NK-92 (cell line): ENCODE measurements around the gene RBM38.
A peak's percentile ranks its signal among the peaks of the same experiment; 100 is the strongest.
"Not testable (repeated sequence)": the region's sequence is repeated elsewhere in the genome, so short reads cannot be mapped to it uniquely, and the experiment has no call there.

Experiments used
- DNase-seq: peaks from one replicate; lab custom pipeline; 2025; ENCODE audit not compliant: unreplicated experiment; lab: John Stamatoyannopoulos, UW

Gene RBM38

DNA sequence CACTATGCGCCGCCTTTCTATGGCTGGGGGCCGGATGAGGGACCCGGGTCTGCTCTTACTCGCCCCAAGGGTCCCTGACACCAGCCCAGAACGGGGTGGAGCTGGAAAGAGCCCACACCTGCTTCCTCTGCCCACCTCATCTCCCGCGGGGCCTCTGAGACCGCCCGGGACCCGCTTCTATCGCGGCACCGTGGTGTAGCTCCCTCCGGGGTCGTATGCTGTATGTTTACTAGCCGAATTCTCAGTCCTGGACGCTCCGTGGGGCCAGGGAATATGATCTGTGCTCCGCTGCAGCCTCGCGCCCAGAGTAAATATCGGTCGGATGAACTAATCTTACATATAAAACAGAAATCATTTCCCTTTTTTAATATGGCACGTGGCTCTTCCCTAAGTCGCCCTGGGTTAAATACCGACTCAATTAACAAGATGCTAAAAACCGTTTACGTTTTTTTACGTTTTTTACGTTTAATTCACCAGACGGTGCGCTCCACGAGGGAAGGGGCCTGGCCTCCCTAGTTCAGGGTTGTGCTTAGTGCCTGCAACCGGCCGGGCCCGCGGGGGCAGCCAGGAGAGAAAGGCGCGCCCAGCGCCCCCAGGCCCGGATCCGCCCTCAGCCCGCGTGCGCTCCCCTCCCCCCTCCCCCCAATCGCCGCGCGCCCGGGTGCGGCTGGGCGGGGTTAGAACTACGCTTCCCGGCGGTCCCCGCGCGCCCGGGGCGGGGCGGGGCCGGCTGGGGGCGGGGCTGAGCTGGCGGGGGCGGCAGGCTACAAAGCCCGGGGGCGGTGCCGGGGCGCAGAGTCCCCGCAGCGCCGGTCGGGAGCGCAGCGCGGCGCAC is at the start of gene RBM38:
Gene RBM38 (plus strand): TSS at position 793 of the 835 bp plus-strand sequence. CDS start 186 bp downstream, outside the sequence.
- no peak for DNase-seq

DNA sequence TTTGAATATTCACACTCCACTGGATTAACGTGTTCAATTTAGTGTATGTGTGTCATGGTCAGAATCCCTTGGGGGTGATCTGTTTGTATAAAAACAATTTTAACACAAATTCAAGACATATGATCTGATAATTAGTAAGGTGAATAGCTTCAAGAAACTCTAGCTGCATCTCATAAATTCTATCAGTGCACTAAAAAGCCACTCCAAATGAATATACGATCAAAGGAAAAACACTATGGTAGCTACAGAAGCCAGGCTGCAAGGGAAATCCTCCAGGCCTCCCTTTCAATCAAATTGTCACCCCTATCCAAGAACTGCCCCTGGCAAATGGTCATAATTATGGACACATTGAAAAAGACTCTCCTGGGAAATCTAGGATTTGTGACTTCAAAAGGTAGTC is 49.5 kb upstream of the RBM38 start:
- DNase-seq, result no peak

DNA sequence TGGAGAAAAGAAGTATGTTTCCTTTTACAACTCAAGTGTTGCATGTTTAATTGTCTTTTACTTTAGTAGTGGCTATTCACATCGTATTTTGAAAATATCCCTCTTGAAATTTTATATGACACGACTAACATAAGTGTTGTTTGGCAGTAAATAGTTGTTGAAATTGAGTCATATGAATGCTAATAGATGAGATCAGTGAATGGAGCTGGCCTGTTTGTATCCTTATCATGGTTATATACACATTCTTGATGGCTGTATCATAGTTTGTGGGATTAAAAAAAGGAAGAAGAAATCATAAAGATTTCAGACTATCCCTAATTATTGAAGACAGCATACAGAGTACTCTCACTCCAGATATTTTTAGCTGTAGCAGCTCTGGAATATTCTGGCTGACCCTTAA is 48.4 kb upstream of the RBM38 start:
- no peak for DNase-seq

DNA sequence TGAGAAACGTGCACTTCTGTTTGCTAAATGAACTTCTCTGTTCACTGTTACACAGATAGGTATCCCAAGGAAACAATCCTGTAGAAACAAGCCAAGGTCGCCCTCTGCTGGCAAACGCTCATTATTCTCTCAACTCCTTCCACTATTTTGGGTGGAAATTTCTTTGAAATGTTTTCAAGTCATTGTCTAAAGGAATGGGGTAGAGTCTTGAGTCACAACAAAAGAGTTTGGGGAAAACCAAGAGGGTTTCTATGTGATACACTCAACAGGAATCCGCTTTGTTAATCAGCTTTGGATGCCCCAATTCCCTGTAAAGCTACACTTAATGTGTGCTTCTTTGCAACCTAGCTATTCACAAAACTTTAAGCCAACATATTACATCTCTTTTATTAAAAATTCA is 44.7 kb upstream of the RBM38 start:
- no peak for DNase-seq

DNA sequence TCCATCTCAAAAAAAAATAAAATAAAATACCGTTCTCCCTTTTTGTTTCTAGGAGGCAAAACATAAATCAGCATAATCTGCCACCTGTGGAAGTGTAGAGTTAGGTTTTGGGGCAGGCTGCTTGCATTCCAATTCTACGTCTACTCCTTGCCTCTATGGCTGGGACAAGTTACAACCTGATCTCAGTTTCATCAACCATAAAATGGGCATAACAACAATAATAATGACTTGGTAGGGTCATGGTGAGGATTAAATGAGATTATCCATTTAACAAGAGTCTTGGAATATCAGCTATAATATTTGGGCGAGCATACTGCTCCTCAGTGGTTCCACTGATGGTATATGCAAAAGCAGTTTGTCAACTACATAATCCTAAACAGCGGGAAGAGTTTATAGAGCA is 43.8 kb upstream of the RBM38 start:
- DNase-seq, result no peak

DNA sequence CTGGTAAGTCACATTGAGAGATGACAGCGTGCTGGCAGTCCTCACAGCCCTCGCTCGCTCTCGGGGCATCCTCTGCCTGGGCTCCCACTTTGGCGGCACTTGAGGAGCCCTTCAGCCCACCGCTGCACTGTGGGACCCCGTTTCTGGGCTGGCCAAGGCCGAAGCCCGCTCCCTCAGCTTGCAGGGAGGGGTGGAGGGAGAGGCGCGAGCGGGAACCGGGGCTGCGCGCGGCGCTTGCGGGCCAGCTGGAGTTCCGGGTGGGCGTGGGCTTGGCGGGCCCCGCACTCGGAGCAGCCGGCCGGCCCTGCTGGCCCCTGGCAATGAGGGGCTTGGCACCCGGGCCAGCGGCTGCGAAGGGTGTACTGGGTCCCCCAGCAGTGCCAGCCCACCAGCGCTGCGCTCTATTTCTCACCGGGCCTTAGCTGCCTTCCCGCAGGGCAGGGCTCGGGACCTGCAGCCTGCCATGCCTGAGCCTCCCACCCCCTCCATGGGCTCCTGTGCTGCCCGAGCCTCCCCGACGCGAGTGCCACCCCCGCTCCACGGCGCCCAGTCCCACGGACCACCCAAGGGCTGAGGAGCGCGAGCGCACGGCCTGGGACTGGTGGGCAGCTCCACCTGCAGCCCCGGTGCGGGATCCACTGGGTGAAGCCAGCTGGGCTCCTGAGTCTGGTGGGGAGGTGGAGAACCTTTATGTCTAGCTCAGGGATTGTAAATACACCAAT is 42.8 kb upstream of the RBM38 start:
- not testable (repeated sequence) for DNase-seq

DNA sequence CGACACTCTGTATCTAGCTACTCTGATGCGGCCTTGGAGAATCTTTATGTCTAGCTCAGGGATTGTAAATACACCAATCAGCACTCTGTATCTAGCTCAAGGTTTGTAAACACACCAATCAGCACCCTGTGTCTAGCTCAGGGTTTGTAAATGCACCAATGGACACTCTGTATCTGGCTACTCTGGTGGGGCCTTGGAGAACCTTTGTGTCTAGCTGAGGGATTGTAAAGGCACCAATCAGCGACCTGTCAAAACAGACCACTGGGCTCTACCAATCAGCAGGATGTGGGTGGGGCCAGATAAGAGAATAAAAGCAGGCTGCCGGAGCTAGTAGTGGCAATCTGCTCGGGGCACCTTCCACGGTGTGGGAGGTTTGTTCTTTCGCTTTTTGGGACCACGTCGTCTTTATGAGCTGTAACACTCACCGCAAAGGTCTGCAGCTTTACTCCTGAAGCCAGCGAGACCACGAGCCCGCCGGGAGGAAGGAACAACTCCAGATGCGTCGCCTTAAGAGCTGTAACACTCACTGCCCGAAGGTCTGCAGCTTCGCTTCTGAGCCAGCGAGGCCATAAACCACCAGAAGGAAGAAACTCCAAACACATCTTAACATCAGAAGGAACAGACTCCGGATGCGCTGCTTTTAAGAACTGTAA is 42.1 kb upstream of the RBM38 start:
- DNase-seq, result not testable (repeated sequence)

DNA sequence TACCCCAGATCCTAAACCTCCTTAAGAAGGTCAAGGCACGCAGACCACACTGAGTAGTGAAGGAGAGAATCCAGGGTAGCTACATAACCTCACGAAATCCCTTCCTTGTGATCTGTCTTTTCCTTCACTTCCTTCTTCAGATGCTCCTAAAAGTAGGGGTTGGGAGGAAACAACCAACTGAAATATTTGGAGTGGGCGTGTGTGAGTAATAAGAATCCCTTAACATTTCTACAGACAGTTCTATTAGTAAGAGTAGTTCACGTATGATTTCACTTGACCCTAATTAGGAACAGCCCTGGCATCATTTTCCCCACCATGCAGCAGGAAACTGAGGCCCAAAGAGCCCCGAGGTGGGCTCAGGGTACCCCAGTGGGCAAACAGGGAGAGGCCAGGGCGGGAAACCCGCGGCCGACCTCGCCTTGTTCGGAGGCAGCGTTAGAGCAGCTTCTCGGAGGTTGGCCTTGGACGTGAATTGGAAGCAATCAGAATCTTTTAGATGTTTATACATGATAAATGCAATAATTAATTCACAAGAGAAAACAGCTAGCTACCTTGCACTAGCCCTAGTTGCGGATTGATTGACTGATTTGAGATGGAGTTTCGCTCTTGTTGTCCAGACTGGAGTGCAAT is 41.0 kb upstream of the RBM38 start:
- no peak for DNase-seq

DNA sequence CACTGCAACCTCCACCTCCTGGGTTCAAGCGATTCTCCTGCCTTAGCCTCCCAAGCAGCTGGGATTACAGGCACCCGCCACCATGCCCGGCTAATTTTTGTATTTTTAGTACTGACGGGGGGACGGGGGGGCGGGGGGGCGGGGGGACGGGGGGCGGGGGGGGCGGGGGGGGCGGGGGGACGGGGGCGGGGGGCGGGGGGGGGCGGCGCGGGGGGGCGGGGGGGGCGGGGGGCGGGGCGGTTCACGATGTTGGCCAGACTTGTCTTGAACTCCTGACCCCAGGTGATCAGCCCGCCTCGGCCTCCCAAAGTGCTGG is 40.5 kb upstream of the RBM38 start:
- DNase-seq, result not testable (repeated sequence)

DNA sequence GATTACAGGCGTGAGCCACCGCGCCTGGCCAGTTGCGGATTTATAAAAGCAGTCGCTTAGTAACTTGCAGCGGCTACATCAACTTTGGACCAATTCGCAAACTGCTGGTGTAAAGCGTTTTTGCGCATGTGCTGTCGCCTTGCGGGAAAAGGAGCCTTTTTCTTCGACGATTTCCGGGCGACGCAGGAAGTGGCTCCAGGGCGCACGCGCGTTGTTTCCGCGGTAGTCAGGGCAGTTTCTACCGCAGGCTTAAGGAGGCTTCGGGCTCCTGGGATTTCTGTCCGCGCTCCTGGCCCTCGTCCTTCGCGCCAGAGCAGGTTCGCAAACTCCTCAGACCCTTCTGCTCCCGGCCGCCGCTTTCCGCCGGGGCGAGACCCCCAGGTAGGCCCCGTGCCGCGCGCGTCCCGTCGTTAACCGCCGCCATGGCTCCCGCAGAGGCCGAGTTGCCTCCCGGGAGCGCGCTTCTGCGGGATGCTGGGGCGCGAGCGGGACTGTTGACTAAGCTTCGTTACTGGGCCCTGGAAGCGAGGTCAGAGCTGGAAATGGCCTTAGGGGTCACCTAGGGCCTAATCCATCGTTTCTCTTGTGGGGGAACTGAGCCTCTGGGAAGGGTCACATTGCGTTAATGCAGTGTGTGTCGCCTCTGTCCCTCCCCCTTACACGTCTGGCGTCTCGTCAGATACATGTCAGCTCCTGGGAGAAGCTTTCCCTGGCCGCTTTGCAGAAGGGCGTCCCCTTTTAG is 40.0 kb upstream of the RBM38 start, which contains the start of gene RAE1:
Gene RAE1 (plus strand): TSS at position 214 of the 742 bp plus-strand sequence. CDS start 2,784 bp downstream, outside the sequence.
- DNase-seq, result peak; percentile 35

DNA sequence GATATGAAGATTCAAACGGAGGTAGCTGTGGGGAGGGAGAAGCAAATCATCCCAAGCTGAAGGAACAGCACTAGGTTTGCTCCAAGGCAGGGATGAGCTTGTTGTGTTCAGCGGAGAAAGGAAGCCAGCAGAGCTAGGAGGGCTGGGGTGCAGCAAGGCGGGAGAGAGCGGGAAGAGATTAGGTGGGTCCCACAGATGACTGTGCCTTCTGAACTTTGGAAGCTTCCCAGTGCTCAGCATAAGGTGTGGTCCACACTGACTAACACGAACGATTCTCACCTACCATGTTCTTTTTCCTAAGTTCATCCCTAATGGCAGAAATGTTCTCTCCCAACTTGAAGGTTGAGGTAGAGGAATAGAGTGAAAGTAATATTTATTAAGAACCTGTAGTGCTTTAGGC is 38.9 kb upstream of the RBM38 start:
- DNase-seq, result no peak

DNA sequence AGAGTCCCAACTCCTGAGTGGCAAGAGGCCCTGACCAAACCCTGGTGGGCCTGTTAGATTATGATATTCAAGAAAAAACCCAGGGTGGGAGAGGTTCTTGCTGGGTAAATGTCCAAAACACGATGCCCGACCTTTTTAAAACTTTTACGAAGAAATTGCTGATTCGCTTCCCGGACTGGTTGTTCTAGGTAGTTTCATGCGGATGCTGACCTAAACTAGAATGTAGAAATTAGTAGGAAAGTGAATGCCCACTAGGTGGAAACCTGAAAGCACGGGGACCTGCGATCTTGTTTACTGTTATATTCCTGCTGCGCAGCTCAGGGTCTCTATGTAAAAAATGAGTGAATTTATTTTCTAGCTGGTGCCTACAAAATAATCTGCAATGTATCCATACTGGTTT is 37.8 kb upstream of the RBM38 start:
- DNase-seq, result no peak

DNA sequence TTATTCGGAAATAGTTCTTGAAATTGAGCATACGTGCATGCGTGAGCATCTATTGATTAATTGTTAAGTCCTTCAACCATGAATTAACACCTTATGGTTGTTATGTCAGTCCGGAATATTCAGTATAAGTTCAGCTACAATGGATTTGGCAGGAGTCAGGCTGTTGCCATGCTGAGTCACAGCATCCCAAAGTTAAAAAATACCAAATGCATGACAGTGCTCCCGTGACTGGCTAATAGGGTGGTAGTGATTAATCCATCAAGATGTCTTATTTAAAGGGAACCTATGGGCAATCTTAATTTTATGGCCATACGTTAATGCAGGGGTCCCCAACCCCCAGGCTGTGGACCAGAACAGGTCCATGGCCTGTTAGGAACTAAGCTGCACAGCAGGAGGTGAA is 29.7 kb upstream of the RBM38 start:
- DNase-seq, result no peak

DNA sequence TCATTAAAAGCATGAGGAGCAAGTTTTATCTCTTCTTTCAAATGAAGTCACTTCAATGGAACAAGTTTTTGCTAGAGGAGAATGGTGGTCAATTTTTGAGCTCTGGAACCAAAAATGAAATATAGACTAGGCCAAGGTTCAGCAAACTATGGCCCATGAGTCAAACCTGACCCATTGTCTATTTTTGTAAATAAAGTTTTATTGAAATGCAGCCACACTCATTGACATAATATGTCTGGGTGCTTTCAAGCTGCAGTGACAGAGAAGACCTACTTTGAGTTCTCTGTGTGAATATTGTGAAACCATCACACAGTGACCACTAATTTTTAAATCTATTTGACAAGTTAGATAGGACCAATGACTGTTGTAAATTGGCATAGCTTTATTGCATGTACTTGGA is 26.7 kb upstream of the RBM38 start:
- no peak for DNase-seq

DNA sequence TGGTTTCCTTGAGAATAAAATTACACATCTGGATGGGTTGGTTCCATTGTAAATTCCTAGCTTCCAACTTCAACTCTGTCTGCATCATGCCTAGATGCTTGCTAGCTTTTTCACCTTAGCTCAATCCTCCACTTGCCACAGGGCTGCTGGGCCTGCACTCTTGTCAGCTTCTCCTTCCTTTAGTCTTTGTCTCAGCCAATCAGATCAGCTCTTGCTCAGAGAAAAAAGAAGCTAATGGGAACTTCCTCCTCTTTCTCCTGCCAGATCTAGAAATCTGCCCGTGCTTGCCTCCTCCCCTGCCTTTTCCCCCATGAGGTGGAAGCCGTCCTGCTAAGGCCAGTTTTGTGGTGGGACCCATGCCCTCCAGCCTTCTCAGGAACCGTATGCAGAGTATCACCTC is 21.6 kb upstream of the RBM38 start:
- DNase-seq, result no peak

DNA sequence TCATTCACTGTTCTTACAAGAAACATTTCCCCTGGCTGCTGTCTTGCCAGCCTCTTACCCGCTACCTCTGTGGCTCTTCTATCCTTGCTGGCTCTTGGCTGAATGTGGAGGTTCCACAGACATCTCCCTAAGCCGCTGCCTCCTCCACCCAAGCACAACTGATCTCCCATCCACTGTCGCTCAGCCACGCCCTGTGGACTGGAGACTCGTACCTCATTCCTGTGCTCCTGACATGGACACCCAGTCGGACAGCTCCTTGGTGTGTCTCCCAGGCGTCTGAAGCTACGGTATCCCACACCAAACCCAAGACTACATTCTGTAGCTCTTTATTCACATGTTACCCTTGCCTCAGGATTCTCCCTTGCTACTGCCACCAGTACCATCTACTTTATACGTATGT is 20.9 kb upstream of the RBM38 start:
- no peak for DNase-seq

DNA sequence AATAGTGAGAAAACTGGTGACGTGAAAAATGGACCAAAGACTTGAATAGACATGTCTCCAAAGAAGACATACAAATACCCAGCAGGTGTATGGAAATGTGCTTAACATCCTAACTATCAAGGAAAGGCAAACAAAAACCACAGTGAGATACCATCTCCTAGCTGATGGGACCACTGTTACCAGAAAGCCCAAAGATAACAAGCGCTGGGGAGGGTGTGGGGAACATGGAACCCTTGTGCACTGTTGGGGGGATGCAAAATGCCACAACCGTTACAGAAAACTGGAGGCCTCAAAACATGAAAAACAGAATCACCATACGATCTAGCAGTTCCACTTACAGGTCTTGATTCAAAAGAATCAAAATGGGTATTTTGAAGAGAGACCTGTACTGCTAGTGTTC is 19.8 kb upstream of the RBM38 start:
- DNase-seq, result no peak

DNA sequence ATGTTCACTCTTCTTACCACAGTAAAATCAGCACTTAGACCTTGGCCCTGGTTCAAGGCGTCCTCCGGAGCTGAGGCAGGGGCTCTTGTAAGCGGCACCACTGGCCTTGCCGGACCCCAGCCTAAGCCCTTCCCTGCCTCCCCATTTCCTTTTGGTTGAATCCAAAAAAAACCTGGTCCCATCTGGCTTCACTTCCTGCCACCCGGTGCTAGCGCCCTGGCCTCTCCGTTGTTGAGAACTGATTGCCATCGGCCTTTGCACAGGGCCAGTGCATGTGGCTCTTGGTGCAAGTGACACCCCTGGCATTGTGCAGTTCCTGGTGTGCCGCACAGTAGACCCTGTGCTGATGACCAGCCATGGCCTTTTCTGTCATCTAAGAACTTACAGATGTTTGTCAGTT is 19.0 kb upstream of the RBM38 start:
- DNase-seq, result no peak

DNA sequence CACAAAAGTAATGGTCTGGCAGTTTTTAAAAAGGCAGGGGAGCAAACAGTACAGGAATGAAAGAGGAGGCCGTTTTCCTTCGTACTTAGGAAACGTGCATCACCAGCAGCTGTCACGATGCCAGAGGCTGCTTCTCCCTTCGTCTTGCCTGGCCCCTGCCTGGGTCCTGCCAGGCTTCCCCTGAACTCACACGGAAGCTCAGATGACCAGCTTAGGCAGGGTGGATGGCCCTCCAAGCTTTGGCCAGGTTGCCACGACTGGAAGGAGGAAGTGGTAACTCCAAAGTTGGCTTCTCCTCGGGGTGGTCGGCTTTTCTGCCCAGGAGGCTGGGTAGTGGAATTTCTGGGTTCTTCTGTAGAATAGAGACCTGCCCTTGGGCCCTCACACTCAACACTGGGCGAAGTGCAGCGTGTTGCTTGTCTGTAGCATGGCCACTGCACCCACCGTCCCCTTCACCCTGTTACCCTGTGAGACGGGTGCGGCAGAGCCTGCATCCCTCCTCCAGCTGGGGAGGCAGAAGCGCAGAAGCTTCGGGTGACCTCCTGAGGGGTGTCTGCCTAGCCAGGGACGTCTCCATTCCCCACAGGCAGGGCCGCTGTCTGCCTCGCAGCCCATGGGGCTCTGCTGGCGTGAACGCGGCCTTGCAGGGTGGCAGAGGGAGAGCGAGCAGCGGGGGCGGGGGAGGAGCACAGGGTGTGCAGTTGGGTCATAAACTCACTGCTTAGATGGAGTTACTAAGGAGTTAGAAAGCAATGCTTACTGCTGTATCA is 18.4 kb upstream of the RBM38 start:
- no peak for DNase-seq

DNA sequence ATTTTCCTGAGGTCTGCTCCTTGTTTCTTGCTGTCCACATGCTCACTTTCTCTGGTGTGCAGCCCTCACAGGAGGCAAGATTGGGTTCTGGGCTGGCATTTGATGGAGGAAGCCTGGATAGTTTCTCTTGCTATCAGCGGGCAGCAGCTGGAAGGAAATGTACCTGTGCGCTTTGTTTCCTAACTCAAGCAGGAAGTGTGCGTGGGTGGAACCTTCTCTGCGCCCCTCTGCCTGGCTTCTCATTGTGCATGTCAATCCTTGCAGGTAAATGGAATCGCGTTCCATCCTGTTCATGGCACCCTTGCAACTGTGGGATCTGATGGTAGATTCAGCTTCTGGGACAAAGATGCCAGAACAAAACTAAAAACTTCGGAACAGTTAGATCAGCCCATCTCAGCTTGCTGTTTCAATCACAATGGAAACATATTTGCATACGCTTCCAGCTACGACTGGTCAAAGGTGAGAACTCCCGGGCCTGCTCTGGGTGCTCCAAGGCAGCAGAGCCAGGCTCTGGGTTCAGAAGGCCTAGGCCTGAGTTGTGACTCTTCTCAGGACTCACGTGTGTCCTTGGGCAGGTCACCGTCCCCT is 16.8 kb upstream of the RBM38 start:
- DNase-seq, result no peak
